KMS-11 (cell line): ENCODE results near the gene DTD1.

Experiments used
- H2AFZ ChIP-seq: fragments of 200-600 bp; sonication (generic); 2 replicates; pipeline ENCODE4 v1.6.1; 2016; ENCODE audit warnings: antibody characterized with exemption, mixed run types, low read depth
- H3K27ac ChIP-seq: fragments of 200-600 bp; sonication (generic); 2 replicates; pipeline ENCODE4 v1.6.1; 2016; ENCODE audit warnings: mild to moderate bottlenecking, mixed run types
- H3K27me3 ChIP-seq: fragments of 200-600 bp; sonication (generic); 2 replicates; pipeline ENCODE4 v1.6.1; 2017; ENCODE audit warnings: mild to moderate bottlenecking, low read depth, mixed run types, moderate library complexity; ENCODE audit not compliant: insufficient read depth
- H3K36me3 ChIP-seq: fragments of 200-600 bp; sonication (generic); 2 replicates; pipeline ENCODE4 v1.6.1; 2017; ENCODE audit warnings: mild to moderate bottlenecking, mixed run types; ENCODE audit not compliant: insufficient read depth
- H3K4me1 ChIP-seq: fragments of 200-600 bp; sonication (generic); 2 replicates; pipeline ENCODE4 v1.6.1; 2016; ENCODE audit warnings: mild to moderate bottlenecking, low read depth, mixed run types; ENCODE audit not compliant: poor library complexity, severe bottlenecking
- H3K4me2 ChIP-seq: fragments of 200-600 bp; sonication (generic); 2 replicates; pipeline ENCODE4 v1.7.0; 2016; ENCODE audit warnings: mild to moderate bottlenecking, mixed run types
- H3K4me3 ChIP-seq: fragments of 200-600 bp; sonication (generic); IDR thresholded peaks from 2 replicates; pipeline ENCODE4 v1.6.1; 2017; ENCODE audit warnings: low read depth, low read length, mixed read lengths; ENCODE audit not compliant: insufficient read depth
- H3K79me2 ChIP-seq: fragments of 200-600 bp; sonication (generic); 2 replicates; pipeline ENCODE4 v1.6.1; 2016; ENCODE audit warnings: low read depth, mixed run types; ENCODE audit not compliant: insufficient read depth
- H3K9ac ChIP-seq: fragments of 200-600 bp; sonication (generic); 2 replicates; pipeline ENCODE4 v1.6.1; 2016; ENCODE audit warnings: mild to moderate bottlenecking, mixed run types
- H4K20me1 ChIP-seq: fragments of 200-600 bp; sonication (generic); 2 replicates; pipeline ENCODE4 v1.6.1; 2016; ENCODE audit warnings: mild to moderate bottlenecking, mixed run types; ENCODE audit not compliant: insufficient read depth
- CTCF ChIP-seq: fragments of 200-600 bp; sonication (generic); conservative IDR thresholded peaks from 2 replicates; pipeline ENCODE4 v1.6.1; 2017; ENCODE audit warnings: low read depth, mild to moderate bottlenecking, antibody characterized with exemption, low read length, moderate library complexity, mixed read lengths

Gene DTD1

GRCh38 chr20:18737140-18737539 lies 149.3 kb downstream of the DTD1 start:
- H3K9ac ChIP-seq, result no peak overlapping the region
- H3K36me3 ChIP-seq, result no peaks in the 10 kb centered on the region
- H2AFZ ChIP-seq, result no peak overlapping the region
- no peaks in the 10 kb centered on the region for H3K79me2 ChIP-seq
- H4K20me1 ChIP-seq, result no peaks in the 10 kb centered on the region
- H3K27me3 ChIP-seq, result no peaks in the 10 kb centered on the region
- no peak overlapping the region for H3K4me3 ChIP-seq
- no peak for TF ChIP-seq CTCF
- no peaks in the 10 kb centered on the region for H3K4me1 ChIP-seq
- no peak overlapping the region for H3K4me2 ChIP-seq
- no peak overlapping the region for H3K27ac ChIP-seq

- no peaks in the 10 kb centered on the region for H3K4me1 ChIP-seq
Measured at GRCh38 chr20:18738055-18738454, 150.2 kb downstream of the DTD1 start.

DNA sequence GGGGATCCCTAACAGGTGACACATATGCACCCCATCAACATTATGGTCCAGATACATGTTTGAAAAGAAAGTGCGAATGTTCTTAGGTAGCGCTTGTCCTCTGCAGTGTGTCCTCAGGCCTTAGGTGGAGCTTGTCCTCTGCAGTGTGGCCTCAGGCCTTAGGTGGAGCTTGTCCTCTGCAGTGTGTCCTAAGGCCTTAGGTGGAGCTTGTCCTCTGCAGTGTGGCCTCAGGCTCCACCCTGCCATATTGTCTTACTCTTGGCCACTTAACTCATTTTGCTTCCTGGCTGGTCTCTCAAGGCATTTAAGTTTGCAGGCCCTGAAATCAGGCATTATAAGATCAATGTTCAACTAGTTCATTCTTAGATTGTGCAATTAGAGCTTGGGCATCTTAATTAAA lies 151.0 kb downstream of the DTD1 start:
- Histone ChIP-seq H3K36me3 (no peaks in the 10 kb centered on the region), H4K20me1 (no peaks in the 10 kb centered on the region), H3K4me1 (no peaks in the 10 kb centered on the region), H3K79me2 (no peaks in the 10 kb centered on the region), H2AFZ (no peak overlapping the region), H3K4me2 (no peak overlapping the region), H3K4me3 (no peak overlapping the region), H3K27ac (no peak overlapping the region), H3K9ac (no peak overlapping the region), H3K27me3 (no peaks in the 10 kb centered on the region)
- no peak for TF ChIP-seq CTCF

More at GRCh38 chr20:18738055-18738454, 150.2 kb downstream of the DTD1 start:
- Histone ChIP-seq H3K27ac (no peak overlapping the region), H3K4me2 (no peak overlapping the region), H3K27me3 (no peaks in the 10 kb centered on the region), H2AFZ (no peak overlapping the region), H3K79me2 (no peaks in the 10 kb centered on the region), H3K4me3 (no peak overlapping the region), H3K36me3 (no peaks in the 10 kb centered on the region), H4K20me1 (no peaks in the 10 kb centered on the region), H3K9ac (no peak overlapping the region)
- TF ChIP-seq CTCF, result no peak

DNA sequence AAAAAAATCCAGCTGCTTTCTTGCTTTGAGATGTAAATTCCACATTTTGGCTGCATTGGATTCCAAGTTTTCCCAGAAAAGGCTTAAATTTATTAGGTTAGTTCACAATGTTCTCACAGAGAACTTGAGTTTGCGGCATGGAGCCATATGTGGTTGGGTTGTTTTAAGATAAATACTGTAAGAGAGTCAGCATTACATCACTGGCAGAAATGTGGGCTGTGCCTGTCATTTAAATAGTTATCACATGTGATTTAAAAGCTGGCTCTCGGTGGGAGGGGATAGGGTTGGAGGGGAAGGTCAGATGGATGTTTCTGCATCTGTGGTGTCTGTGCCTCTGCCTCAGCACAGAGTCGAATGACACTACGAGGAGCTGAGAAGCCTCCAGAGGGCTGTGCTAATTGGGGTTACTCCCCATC lies 151.9 kb downstream of the DTD1 start:
- TF ChIP-seq CTCF, result no peak
- no peaks in the 10 kb centered on the region for H4K20me1 ChIP-seq
- H3K4me2 ChIP-seq, result no peak overlapping the region
- no peaks in the 10 kb centered on the region for H3K79me2 ChIP-seq
- no peak overlapping the region for H3K9ac ChIP-seq
- no peaks in the 10 kb centered on the region for H3K4me1 ChIP-seq
- H3K36me3 ChIP-seq, result no peaks in the 10 kb centered on the region
- H2AFZ ChIP-seq, result no peak overlapping the region
- no peak overlapping the region for H3K27ac ChIP-seq
- H3K27me3 ChIP-seq, result no peaks in the 10 kb centered on the region
- H3K4me3 ChIP-seq, result no peak overlapping the region
